ENCODE data around the gene ZFAND3.

ZFAND3 gene

GRCh38 chr6:37827603-37828265, 8.2 kb downstream of the ZFAND3 start:
- no peak for DNase-seq (ENCODE audit: low read depth, low spot score)

GRCh38 chr6:37830225-37830624, 10.7 kb downstream of the ZFAND3 start:
- no peak for DNase-seq (ENCODE audit: low read depth, low spot score)

- no peak for DNase-seq (ENCODE audit: low read depth, low spot score)
Measured at GRCh38 chr6:37831457-37831856, 11.9 kb downstream of the ZFAND3 start.

- no peak for DNase-seq (ENCODE audit: low read depth, low spot score)
Measured at GRCh38 chr6:37835923-37836322, 16.4 kb downstream of the ZFAND3 start.

GRCh38 chr6:37838219-37838921, 18.8 kb downstream of the ZFAND3 start:
- DNase-seq (ENCODE audit: low read depth, low spot score): no peak

- DNase-seq (ENCODE audit: low read depth, low spot score): no peak
Measured at GRCh38 chr6:37840143-37840939, 20.8 kb downstream of the ZFAND3 start.

GRCh38 chr6:37840940-37841300, 21.4 kb downstream of the ZFAND3 start:
- no peak for DNase-seq (ENCODE audit: low read depth, low spot score)

- no peak for DNase-seq (ENCODE audit: low read depth, low spot score)
Measured at GRCh38 chr6:37845026-37845911, 25.7 kb downstream of the ZFAND3 start.

- DNase-seq (ENCODE audit: low read depth, low spot score): no peak
Measured at GRCh38 chr6:37845930-37846329, 26.4 kb downstream of the ZFAND3 start.

- DNase-seq (ENCODE audit: low read depth, low spot score): no peak
Measured at GRCh38 chr6:37847704-37848103, 28.2 kb downstream of the ZFAND3 start.

- no peak for DNase-seq (ENCODE audit: low read depth, low spot score)
Measured at GRCh38 chr6:37848371-37848770, 28.8 kb downstream of the ZFAND3 start.

GRCh38 chr6:37850260-37850659, 30.7 kb downstream of the ZFAND3 start:
- no peak for DNase-seq (ENCODE audit: low read depth, low spot score)

GRCh38 chr6:37850728-37851285, 31.3 kb downstream of the ZFAND3 start:
- DNase-seq (ENCODE audit: low read depth, low spot score): no peak

- no peak for DNase-seq (ENCODE audit: low read depth, low spot score)
Measured at GRCh38 chr6:37851997-37852524, 32.5 kb downstream of the ZFAND3 start.

GRCh38 chr6:37856285-37856684, 36.8 kb downstream of the ZFAND3 start:
- DNase-seq (ENCODE audit: low read depth, low spot score): no peak

GRCh38 chr6:37858363-37858762, 38.8 kb downstream of the ZFAND3 start:
- no peak for DNase-seq (ENCODE audit: low read depth, low spot score)

- DNase-seq (ENCODE audit: low read depth, low spot score): no peak
Measured at GRCh38 chr6:37860226-37860839, 40.8 kb downstream of the ZFAND3 start.

GRCh38 chr6:37861452-37861851, 41.9 kb downstream of the ZFAND3 start:
- DNase-seq (ENCODE audit: low read depth, low spot score): no peak

- DNase-seq (ENCODE audit: low read depth, low spot score): no peak
Measured at GRCh38 chr6:37862430-37862829, 42.9 kb downstream of the ZFAND3 start.

GRCh38 chr6:37862992-37863391, 43.5 kb downstream of the ZFAND3 start:
- DNase-seq (ENCODE audit: low read depth, low spot score): no peak

GRCh38 chr6:37864250-37864649, 44.7 kb downstream of the ZFAND3 start:
- DNase-seq (ENCODE audit: low read depth, low spot score): no peak
